Testis (tissue), 2 donors: Measurements from ENCODE around the gene KCNQ1.

Source experiments
- CTCF ChIP-seq, 3 experiments: fragments of 450-650 bp in 2 of 3; fragments of 200-600 bp in 1 of 3; sonication (generic) in 1 of 3; IDR thresholded peaks; one replicate each; pipeline ENCODE4 v1.5.1; 2016 to 2019; ENCODE audit warnings: antibody characterized with exemption in 3 of 3, mild to moderate bottlenecking in 2 of 3, moderate library complexity in 1 of 3
- POLR2A ChIP-seq: fragments of 450-650 bp; IDR thresholded peaks from one replicate; pipeline ENCODE4 v1.6.1; 2017; ENCODE audit warnings: antibody characterized with exemption, mild to moderate bottlenecking, moderate library complexity

- TF ChIP-seq CTCF (IDR thresholded peaks at IDR 0.05) = no peak
- TF ChIP-seq POLR2A = no peak
Observed at GRCh38 chr11:2755071-2755470, 310.3 kb downstream of the KCNQ1 start.
